ENCODE results near the gene MRPL37. TPM values are rescaled to one million over a fixed set of nuclear protein-coding genes. Genes with fewer than 3 reads are reported as not detected.

The MRPL37 gene
- total RNA-seq, 6 experiments from 2014 or later, result 56.2 to 108 (median 73.4) TPM

- H3K4me3 ChIP-seq, result no peak overlapping the region
- peaks cover 0 to 29% (median 7%) of the 10 kb centered on the region in 4 donors for H3K36me3 ChIP-seq
- no peak overlapping the region for H3K27ac ChIP-seq
- no peaks in the 10 kb centered on the region for H3K9me3 ChIP-seq
- WGBS (ENCODE audit: insufficient coverage, low coverage, low lambda C conversion rate, missing lambda C conversion rate), result 48% methylated on average over 2 of the region's 2 CpGs
- intact Hi-C loops (cut with DNase I), result no loop called here
- H3K4me1 ChIP-seq, result no peaks in the 10 kb centered on the region
- ATAC-seq, result no peak
- DNase-seq, result peak in 1 of 3 donors; percentile 5
- H3K27me3 ChIP-seq, result no peaks in the 10 kb centered on the region
- TF ChIP-seq CTCF (IDR thresholded peaks at IDR 0.05) (no peak), POLR2A (IDR thresholded peaks at IDR 0.05) (no peak)
Measured at GRCh38 chr1:54234284-54234683, 34.3 kb downstream of the MRPL37 start.

- Histone ChIP-seq H3K36me3 (peaks cover 0 to 33% (median 10%) of the 10 kb centered on the region in 4 donors), H3K27me3 (no peaks in the 10 kb centered on the region), H3K27ac (no peak overlapping the region), H3K9me3 (no peaks in the 10 kb centered on the region), H3K4me3 (no peak overlapping the region), H3K4me1 (no peaks in the 10 kb centered on the region)
- intact Hi-C loops (cut with DNase I), result no loop called here
- DNase-seq (no peak), ATAC-seq (no peak)
- no peak for TF ChIP-seq POLR2A (IDR thresholded peaks at IDR 0.05)
- no peak for TF ChIP-seq CTCF (IDR thresholded peaks at IDR 0.05)
- WGBS (ENCODE audit: insufficient coverage, low coverage, low lambda C conversion rate, missing lambda C conversion rate), result over 99% methylated on average over 10 of the region's 10 CpGs
Measured at GRCh38 chr1:54237586-54237985, 37.6 kb downstream of the MRPL37 start.

GRCh38 chr1:54238353-54239034 is 38.5 kb downstream of the MRPL37 start:
- H3K27ac ChIP-seq, result no peak overlapping the region
- no peak for DNase-seq
- no peaks in the 10 kb centered on the region for H3K27me3 ChIP-seq
- ATAC-seq, result peak; percentile 33 to 46 (median 41)
- WGBS (ENCODE audit: insufficient coverage, low coverage, low lambda C conversion rate, missing lambda C conversion rate), result 86% methylated on average over 2 of the region's 12 CpGs
- no peak for TF ChIP-seq CTCF (IDR thresholded peaks at IDR 0.05)
- TF ChIP-seq POLR2A (IDR thresholded peaks at IDR 0.05), result no peak
- no peaks in the 10 kb centered on the region for H3K9me3 ChIP-seq
- intact Hi-C loops (cut with DNase I), result no loop called here
- peaks cover 0 to 33% (median 10%) of the 10 kb centered on the region in 4 donors for H3K36me3 ChIP-seq
- H3K4me1 ChIP-seq, result no peaks in the 10 kb centered on the region
- no peak overlapping the region for H3K4me3 ChIP-seq

GRCh38 chr1:54239035-54239383 is 39.0 kb downstream of the MRPL37 start:
- DNase-seq (no peak), ATAC-seq (no peak)
- Histone ChIP-seq H3K27me3 (no peaks in the 10 kb centered on the region), H3K36me3 (peaks cover 0 to 33% (median 10%) of the 10 kb centered on the region in 4 donors), H3K4me1 (no peaks in the 10 kb centered on the region), H3K9me3 (no peaks in the 10 kb centered on the region), H3K4me3 (no peak overlapping the region), H3K27ac (no peak overlapping the region)
- 78% methylated on average over 5 of the region's 5 CpGs for WGBS (ENCODE audit: insufficient coverage, low coverage, low lambda C conversion rate, missing lambda C conversion rate)
- TF ChIP-seq POLR2A (IDR thresholded peaks at IDR 0.05), result no peak
- TF ChIP-seq CTCF (IDR thresholded peaks at IDR 0.05), result no peak
- intact Hi-C loops (cut with DNase I), result no loop called here

Data from right lobe of liver (tissue), 6 donors.